MG63 (cell line): Measurements from ENCODE around the gene INSYN2B. TPM values are rescaled to one million over a fixed set of nuclear protein-coding genes. Genes with fewer than 3 reads are reported as not detected.

Source experiments
- DNase-seq: peaks from one replicate; pipeline ENCODE4 v3.0.0-alpha.2; 2020
- H3K27me3 ChIP-seq: fragments of 250-450 bp; sonication (Bioruptor Pico); 2 replicates; pipeline ENCODE4 v1.5.1; 2020; ENCODE audit warnings: mild to moderate bottlenecking, moderate library complexity
- H3K36me3 ChIP-seq: fragments of 250-450 bp; sonication (Bioruptor Pico); 2 replicates; pipeline ENCODE4 v1.5.1; 2020; ENCODE audit warnings: mild to moderate bottlenecking, moderate library complexity
- H3K4me3 ChIP-seq: fragments of 250-450 bp; sonication (Bioruptor Pico); 2 replicates; pipeline ENCODE4 v1.5.1; 2020; ENCODE audit warnings: mild to moderate bottlenecking, moderate library complexity
- H3K9me3 ChIP-seq: fragments of 250-450 bp; sonication (Bioruptor Pico); 2 replicates; pipeline ENCODE4 v1.5.1; 2020; ENCODE audit warnings: mild to moderate bottlenecking, moderate library complexity
- total RNA-seq: library from RNA; depleted of rRNA; stranded (reverse); fragments of >200 nt; shearing (Covaris generic); gene quantifications from 2 replicates; pipeline ENCODE4 v1.2.3, GENCODE V29; 2014; ENCODE audit warnings: low replicate concordance; rRNA removed

INSYN2B gene
- total RNA-seq, 1 experiment from 2014 or later, result 7.8 TPM

DNA sequence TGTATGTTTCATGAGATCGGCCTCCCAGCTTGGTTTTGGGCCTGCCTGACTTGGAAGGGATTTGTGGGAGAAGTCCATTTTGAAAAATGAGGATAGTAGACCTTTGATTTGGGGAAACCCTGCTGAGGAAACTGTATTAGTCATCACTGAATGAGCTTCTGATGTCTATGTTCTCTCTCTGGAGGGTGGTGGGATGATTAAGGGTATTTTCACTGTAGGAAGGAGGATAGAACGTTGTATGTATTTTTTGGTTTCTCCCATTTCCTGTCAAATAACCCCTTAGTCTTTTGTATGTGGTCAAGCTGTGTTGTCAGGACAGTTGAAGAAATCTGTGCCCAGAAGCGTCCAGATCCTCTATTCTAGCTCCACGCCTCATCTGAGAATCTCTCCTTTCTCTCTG, 151.9 kb downstream of the INSYN2B start:
- Histone ChIP-seq H3K27me3 (no peaks in the 10 kb centered on the region; the same call in 1 of the 2 replicates), H3K9me3 (peaks cover 4% of the 10 kb centered on the region), H3K36me3 (no peaks in the 10 kb centered on the region), H3K4me3 (no peak overlapping the region)
- no peak for DNase-seq

DNA sequence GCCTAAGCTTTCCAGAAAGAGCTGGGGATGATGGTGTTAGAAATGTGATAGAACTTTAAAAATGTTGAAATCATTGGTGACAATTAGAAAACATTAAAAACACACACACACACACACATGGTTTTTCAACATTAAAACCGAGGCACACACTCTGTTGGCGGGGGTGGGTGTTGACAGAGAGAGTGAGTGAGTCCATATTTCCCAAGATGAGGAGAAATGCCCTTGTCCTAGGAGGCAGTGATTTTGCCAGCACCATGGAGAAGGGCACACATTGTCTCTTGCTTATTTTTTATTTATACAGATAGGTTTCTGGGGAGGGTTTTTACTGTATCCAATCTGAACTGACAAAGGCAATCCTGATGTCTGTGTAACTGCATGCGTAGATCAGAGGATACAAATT, 152.5 kb downstream of the INSYN2B start:
- DNase-seq, result no peak
- peaks cover 4% of the 10 kb centered on the region for H3K9me3 ChIP-seq
- no peaks in the 10 kb centered on the region; the same call in 1 of the 2 replicates for H3K27me3 ChIP-seq
- no peak overlapping the region for H3K4me3 ChIP-seq
- no peaks in the 10 kb centered on the region for H3K36me3 ChIP-seq

DNA sequence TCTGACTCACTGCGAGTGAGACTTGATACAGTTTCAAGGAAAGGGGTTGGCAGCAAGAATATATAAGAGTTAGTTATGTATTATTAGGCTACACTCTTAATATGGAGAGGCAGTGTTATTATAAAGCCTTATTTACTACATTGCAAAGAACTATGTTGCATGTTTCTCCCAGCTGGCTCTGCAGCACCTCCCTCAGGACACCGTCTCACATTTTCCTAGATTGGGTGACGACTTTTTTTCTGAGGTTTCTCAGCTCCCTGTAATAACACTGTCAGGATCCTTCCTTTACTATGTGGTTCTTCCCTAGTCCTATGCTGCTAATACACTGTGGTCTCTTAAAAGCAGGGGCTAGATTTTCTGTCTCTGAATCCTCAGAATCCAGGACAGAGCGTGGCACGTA, 153.7 kb downstream of the INSYN2B start:
- Histone ChIP-seq H3K9me3 (peaks cover 4% of the 10 kb centered on the region), H3K27me3 (no peaks in the 10 kb centered on the region; the same call in 1 of the 2 replicates), H3K4me3 (no peak overlapping the region), H3K36me3 (no peaks in the 10 kb centered on the region)
- DNase-seq, result no peak

DNA sequence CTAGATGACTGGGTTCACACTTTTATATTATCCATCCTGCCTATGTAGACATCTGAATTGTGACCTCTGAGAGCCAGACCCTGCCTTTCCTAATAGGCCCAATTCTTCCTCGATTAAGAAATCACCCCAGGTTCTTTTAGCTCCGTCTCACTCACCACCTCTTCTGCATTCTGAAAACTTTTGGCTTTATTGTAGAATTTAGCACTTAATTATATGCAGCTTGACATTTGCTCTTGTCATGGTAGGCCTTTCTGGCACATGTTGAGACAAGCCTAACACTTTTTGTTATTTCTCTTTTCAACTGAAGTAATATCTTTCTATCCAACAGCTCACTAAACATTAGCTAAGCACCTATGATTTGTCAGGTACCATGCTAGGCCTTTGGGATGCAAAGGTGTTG, 163.3 kb downstream of the INSYN2B start:
- no peak for DNase-seq
- Histone ChIP-seq H3K36me3 (no peaks in the 10 kb centered on the region), H3K9me3 (no peaks in the 10 kb centered on the region), H3K27me3 (no peaks in the 10 kb centered on the region), H3K4me3 (no peak overlapping the region)

DNA sequence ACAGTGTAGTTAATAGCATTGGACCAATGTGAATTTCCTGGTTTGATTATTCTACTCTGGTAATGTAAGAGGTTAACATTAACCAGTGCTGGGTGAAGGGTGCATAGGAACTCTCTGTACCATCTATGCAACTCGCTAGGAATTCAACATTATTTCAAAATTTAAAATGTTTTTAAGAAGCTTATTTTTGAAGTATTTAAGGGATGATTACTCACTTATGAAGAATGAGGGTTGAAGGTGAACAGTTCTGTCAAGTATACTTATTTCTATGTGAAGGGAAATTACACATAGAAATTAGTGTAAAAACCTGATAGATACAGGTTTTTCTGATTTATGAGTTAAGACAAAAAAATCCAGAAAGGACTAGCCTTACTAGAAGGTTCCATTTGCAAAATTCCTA, 165.8 kb downstream of the INSYN2B start:
- H3K9me3 ChIP-seq, result no peaks in the 10 kb centered on the region
- no peaks in the 10 kb centered on the region for H3K27me3 ChIP-seq
- H3K4me3 ChIP-seq, result no peak overlapping the region
- no peaks in the 10 kb centered on the region for H3K36me3 ChIP-seq
- DNase-seq, result no peak

Other genes with a start within 250 kb of the INSYN2B start
- gene FOXI1, start 125.4 kb upstream of the INSYN2B start, total RNA-seq, result 0.59 TPM in 1 of 2 replicates, not detected in the other